Daoy (cell line): ENCODE measurements around the gene SLC25A43. TPM values are rescaled to one million over a fixed set of nuclear protein-coding genes. Genes with fewer than 3 reads are reported as not detected.
"Not testable (repeated sequence)": the region's sequence is repeated elsewhere in the genome, so short reads cannot be mapped to it uniquely, and the experiment has no call there.

Experiments used
- DNase-seq: peaks from one replicate; pipeline ENCODE4 v3.0.0-alpha.2; 2015; ENCODE audit warnings: low read depth
- total RNA-seq: library from RNA; depleted of rRNA; stranded (reverse); fragments of >200 nt; shearing (Covaris generic); gene quantifications from 2 replicates; pipeline ENCODE4 v1.2.3, GENCODE V29; 2014

Gene SLC25A43
- total RNA-seq, 1 experiment from 2014 or later, result 6.7 TPM

GRCh38 chrX:119467842-119468550, 68.9 kb downstream of the SLC25A43 start, which contains the start of gene SLC25A5:
TSS of gene SLC25A5 (plus strand) at chrX:119468444. CDS start at chrX:119468516, 72 bp downstream.
- DNase-seq, result peak; percentile 86

- peak; percentile 86 for DNase-seq
Measured at GRCh38 chrX:119468551-119469312, 69.6 kb downstream of the SLC25A43 start.

GRCh38 chrX:119469313-119469635, 70.1 kb downstream of the SLC25A43 start:
- no peak for DNase-seq

GRCh38 chrX:119474615-119475388, 75.7 kb downstream of the SLC25A43 start:
- DNase-seq, result no peak

GRCh38 chrX:119475389-119476101, 76.4 kb downstream of the SLC25A43 start:
- DNase-seq, result no peak

- peak; percentile 43 for DNase-seq
Measured at GRCh38 chrX:119477812-119478232, 78.7 kb downstream of the SLC25A43 start.

GRCh38 chrX:119478504-119478903, 79.4 kb downstream of the SLC25A43 start:
- no peak for DNase-seq

- DNase-seq, result no peak
Measured at GRCh38 chrX:119479845-119480244, 80.7 kb downstream of the SLC25A43 start.

GRCh38 chrX:119481323-119481801, 82.2 kb downstream of the SLC25A43 start:
- DNase-seq, result no peak

GRCh38 chrX:119482041-119482440, 82.9 kb downstream of the SLC25A43 start:
- no peak for DNase-seq

- peak; percentile 68 for DNase-seq
Measured at GRCh38 chrX:119482481-119483480, 83.6 kb downstream of the SLC25A43 start.

- no peak for DNase-seq
Measured at GRCh38 chrX:119486745-119487144, 87.6 kb downstream of the SLC25A43 start.

- not testable (repeated sequence) for DNase-seq
Measured at GRCh38 chrX:119487766-119488165, 88.6 kb downstream of the SLC25A43 start.

GRCh38 chrX:119488749-119489148, 89.6 kb downstream of the SLC25A43 start:
- DNase-seq, result peak; percentile 41

- no peak for DNase-seq
Measured at GRCh38 chrX:119489212-119490074, 90.3 kb downstream of the SLC25A43 start.

GRCh38 chrX:119492463-119492862, 93.3 kb downstream of the SLC25A43 start:
- DNase-seq, result no peak

GRCh38 chrX:119493851-119494495, 94.8 kb downstream of the SLC25A43 start:
- not testable (repeated sequence) for DNase-seq
